ENCODE results near the gene CCSAP. TPM values are rescaled to one million over a fixed set of nuclear protein-coding genes. Genes with fewer than 3 reads are reported as not detected.

The CCSAP gene
- total RNA-seq, 1 donor from 2014 or later, result 6.4 TPM

DNA sequence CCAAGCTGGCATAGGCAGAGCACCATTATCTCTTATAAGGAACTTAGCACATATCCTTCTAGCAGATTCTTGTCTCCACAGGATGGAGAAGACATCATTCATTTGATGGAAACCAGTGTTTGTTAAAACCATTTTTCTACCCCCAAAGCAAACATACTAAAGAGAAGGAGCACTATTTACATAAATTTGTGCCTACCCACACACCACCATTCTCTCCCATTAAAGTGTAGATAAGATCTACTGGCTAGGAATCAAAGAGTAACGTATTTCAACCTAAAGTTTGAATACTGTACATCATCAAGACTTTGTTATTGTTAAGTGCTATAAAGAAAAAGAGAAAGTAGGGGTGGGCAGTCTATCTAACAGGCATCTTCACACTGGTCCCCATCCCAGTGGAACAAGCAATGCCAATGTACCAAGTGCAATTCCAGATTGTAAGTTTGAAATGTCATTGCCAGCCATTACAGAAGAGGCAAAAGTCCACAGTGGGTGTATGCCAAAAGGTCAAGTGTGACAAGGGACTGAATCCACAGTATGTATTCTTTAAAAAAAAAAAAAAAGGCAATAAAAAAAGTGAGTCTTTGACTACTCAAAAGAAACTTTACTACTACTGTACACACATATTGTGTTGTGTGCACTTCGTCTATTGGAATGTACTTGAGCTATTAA is 18.8 kb downstream of the CCSAP start:
- CTCF ChIA-PET, result interaction anchor here (1.3 kb wide), 1 partner anchor 191 kb away, joined by 3 read pairs; no protein-coding TSS in a partner anchor
- intact Hi-C loops (cut with micrococcal nuclease), result loop anchor here (2.0 kb wide), 1 partner anchor 15 kb away; no protein-coding TSS in a partner anchor

DNA sequence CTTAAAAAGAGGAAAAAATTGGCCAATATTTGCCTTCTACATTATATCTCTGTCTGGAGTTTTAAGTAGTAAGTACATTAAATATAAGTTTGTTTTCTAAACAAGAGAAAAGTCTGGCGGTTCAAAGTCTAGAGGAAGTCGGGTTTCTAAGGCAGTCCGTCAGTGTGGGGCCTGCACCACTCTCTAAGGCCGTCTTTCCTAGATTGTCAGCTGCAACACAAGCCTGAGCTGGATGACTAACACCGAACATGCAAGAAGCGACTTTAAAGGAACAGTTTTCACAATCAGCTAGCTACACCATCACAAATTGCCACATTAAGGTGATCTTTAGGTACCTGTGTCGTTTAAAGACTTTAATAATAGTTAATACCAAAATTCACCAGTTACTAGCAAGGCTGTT is 19.6 kb downstream of the CCSAP start:
- ChIA-PET CTCF (no interaction called here), POLR2A (no interaction called here)
- H3K27ac Mint-ChIP-seq, result no peak overlapping the region
- no peaks in the 10 kb centered on the region for H3K27me3 Mint-ChIP-seq
- TF ChIP-seq, protein P1, sequence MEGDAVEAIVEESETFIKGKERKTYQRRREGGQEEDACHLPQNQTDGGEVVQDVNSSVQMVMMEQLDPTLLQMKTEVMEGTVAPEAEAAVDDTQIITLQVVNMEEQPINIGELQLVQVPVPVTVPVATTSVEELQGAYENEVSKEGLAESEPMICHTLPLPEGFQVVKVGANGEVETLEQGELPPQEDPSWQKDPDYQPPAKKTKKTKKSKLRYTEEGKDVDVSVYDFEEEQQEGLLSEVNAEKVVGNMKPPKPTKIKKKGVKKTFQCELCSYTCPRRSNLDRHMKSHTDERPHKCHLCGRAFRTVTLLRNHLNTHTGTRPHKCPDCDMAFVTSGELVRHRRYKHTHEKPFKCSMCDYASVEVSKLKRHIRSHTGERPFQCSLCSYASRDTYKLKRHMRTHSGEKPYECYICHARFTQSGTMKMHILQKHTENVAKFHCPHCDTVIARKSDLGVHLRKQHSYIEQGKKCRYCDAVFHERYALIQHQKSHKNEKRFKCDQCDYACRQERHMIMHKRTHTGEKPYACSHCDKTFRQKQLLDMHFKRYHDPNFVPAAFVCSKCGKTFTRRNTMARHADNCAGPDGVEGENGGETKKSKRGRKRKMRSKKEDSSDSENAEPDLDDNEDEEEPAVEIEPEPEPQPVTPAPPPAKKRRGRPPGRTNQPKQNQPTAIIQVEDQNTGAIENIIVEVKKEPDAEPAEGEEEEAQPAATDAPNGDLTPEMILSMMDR (IDR thresholded peaks at IDR 0.05), result no peak
- H3K9me3 Mint-ChIP-seq, result no peaks in the 10 kb centered on the region
- peaks cover 33% of the 10 kb centered on the region for H3K4me1 Mint-ChIP-seq
- ATAC-seq (ENCODE audit: low read depth), result no peak
- no peak overlapping the region for H3K4me3 Mint-ChIP-seq
- DNase-seq, result no peak
- intact Hi-C loops (cut with micrococcal nuclease), result no loop called here
- H3K36me3 Mint-ChIP-seq (ENCODE audit: low read depth), result peaks cover 45% of the 10 kb centered on the region

More for the DNA sequence above, 18.8 kb downstream of the CCSAP start:
- no peak overlapping the region for H3K27ac Mint-ChIP-seq
- TF ChIP-seq, protein P1 (IDR thresholded peaks at IDR 0.05), result no peak
- ATAC-seq (ENCODE audit: low read depth) (no peak), DNase-seq (no peak)
- H3K4me3 Mint-ChIP-seq, result no peak overlapping the region
- H3K9me3 Mint-ChIP-seq, result no peaks in the 10 kb centered on the region
- peaks cover 43% of the 10 kb centered on the region for H3K36me3 Mint-ChIP-seq (ENCODE audit: low read depth)
- peaks cover 41% of the 10 kb centered on the region for H3K4me1 Mint-ChIP-seq
- POLR2A ChIA-PET, result interaction anchor here (0.6 kb wide), 1 partner anchor 61 kb away, joined by 3 read pairs; no protein-coding TSS in a partner anchor
- H3K27me3 Mint-ChIP-seq, result no peaks in the 10 kb centered on the region

DNA sequence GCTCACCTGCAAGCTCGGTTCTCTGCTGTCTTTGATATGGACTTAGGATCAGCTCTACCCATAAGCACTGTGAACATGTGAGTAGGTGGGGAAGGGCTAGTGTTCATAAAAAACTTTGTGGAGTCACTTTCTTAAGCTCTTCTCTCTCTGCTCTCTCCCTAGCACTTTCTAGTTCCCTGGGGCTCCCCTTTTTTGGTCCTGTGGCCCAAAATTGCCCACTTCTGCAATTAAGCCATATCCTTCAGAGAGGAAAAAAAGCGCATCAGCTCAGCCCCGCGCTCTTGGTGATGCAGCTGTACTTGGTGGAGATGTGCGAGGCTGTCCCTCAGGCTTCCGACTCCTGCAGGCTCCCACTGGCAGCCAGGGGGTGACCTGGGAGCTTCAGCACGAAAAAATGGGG is 23.4 kb downstream of the CCSAP start:
- intact Hi-C loops (cut with micrococcal nuclease), result no loop called here
- POLR2A ChIA-PET, result no interaction called here
- DNase-seq (no peak), ATAC-seq (ENCODE audit: low read depth) (no peak)
- TF ChIP-seq, protein P1 (IDR thresholded peaks at IDR 0.05), result no peak
- H3K36me3 Mint-ChIP-seq (ENCODE audit: low read depth), result peaks cover 30% of the 10 kb centered on the region
- H3K4me1 Mint-ChIP-seq, result peaks cover 2% of the 10 kb centered on the region
- no peaks in the 10 kb centered on the region for H3K9me3 Mint-ChIP-seq
- H3K27me3 Mint-ChIP-seq, result no peaks in the 10 kb centered on the region
- CTCF ChIA-PET, result no interaction called here
- H3K4me3 Mint-ChIP-seq, result no peak overlapping the region
- H3K27ac Mint-ChIP-seq, result no peak overlapping the region

DNA sequence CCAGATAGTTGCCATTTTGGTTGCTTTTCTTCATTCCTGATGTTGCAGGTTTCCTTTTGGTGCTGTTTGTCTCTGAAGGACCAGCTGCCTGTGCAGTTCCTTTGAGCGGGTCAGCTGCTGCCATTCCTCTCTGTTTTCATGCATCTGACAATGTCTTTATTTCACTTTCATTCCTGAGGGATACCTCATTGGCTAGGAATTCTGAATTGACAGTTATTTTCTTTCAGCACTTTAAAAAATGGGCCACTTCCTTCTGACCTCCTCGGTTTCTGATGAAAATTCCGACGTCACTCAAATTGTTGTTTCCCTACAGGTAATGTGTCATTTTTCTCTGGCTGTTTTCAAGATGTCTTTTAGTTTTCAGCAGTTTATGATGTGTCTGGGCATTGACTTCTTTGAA is 24.8 kb downstream of the CCSAP start:
- Mint-ChIP-seq H3K4me3 (no peak overlapping the region), H3K9me3 (no peaks in the 10 kb centered on the region), H3K36me3 (ENCODE audit: low read depth) (peaks cover 25% of the 10 kb centered on the region), H3K27ac (no peak overlapping the region), H3K27me3 (no peaks in the 10 kb centered on the region), H3K4me1 (no peaks in the 10 kb centered on the region)
- intact Hi-C loops (cut with micrococcal nuclease), result no loop called here
- ChIA-PET POLR2A (interaction anchor here (0.6 kb wide), 1 partner anchor 162 kb away, joined by 3 read pairs; no protein-coding TSS in a partner anchor), CTCF (no interaction called here)
- TF ChIP-seq, protein P1 (IDR thresholded peaks at IDR 0.05), result no peak
- DNase-seq, result no peak
- ATAC-seq (ENCODE audit: low read depth), result no peak

DNA sequence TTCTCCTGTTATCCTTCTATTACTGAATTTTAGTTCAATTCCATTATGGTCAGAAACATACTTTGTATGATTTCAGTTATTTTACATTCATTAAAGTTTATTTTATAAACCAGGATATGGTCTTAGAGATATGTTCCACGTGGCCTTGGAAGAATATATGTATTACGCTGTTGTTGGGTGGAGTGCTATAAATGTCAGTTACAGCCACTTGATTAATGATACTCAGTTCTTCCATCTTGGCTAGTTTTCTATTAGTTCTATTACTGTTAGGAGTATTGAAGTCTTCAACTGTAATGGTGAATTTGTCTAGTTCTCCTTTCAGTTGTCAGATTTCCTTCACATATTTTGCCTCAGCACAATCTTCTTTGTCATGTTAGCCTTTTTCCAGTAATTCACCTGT is 26.7 kb downstream of the CCSAP start:
- H3K27ac Mint-ChIP-seq, result no peak overlapping the region
- intact Hi-C loops (cut with micrococcal nuclease), result no loop called here
- POLR2A ChIA-PET, result no interaction called here
- H3K36me3 Mint-ChIP-seq (ENCODE audit: low read depth), result peaks cover 31% of the 10 kb centered on the region
- DNase-seq (no peak), ATAC-seq (ENCODE audit: low read depth) (no peak)
- CTCF ChIA-PET, result no interaction called here
- no peaks in the 10 kb centered on the region for H3K4me1 Mint-ChIP-seq
- H3K27me3 Mint-ChIP-seq, result no peaks in the 10 kb centered on the region
- H3K9me3 Mint-ChIP-seq, result no peaks in the 10 kb centered on the region
- H3K4me3 Mint-ChIP-seq, result no peak overlapping the region
- TF ChIP-seq, protein P1 (IDR thresholded peaks at IDR 0.05), result no peak
